ENCODE results near the gene MT1B. TPM values are rescaled to one million over a fixed set of nuclear protein-coding genes. Genes with fewer than 3 reads are reported as not detected.

Gene MT1B
- total and polyA plus RNA-seq, 2 experiments from 2014 or later, result 0.47 TPM; not detected in 1

DNA sequence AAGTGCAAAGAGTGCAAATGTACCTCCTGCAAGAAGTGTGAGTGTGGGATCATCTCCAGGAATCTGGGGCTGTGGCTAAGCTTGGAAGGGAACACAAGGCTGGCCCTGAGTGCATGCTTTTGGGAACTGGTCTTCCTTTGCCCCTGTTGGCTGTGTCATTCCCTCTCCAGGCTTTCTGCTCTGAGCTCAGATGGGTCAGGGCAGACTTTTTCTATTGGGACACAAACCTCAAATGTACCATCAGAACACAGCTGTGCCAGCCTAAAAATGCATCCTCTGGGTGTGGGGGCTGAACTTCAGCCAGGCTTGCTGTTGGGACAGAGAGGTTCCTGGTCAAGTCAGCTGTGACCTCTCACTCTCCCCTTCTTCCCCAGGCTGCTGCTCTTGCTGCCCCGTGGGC, 914 bp downstream of the MT1B start:
- no peak for TF ChIP-seq EZH2 (IDR thresholded peaks at IDR 0.05; ENCODE audit: borderline replicate concordance)
- TF ChIP-seq, protein P1, sequence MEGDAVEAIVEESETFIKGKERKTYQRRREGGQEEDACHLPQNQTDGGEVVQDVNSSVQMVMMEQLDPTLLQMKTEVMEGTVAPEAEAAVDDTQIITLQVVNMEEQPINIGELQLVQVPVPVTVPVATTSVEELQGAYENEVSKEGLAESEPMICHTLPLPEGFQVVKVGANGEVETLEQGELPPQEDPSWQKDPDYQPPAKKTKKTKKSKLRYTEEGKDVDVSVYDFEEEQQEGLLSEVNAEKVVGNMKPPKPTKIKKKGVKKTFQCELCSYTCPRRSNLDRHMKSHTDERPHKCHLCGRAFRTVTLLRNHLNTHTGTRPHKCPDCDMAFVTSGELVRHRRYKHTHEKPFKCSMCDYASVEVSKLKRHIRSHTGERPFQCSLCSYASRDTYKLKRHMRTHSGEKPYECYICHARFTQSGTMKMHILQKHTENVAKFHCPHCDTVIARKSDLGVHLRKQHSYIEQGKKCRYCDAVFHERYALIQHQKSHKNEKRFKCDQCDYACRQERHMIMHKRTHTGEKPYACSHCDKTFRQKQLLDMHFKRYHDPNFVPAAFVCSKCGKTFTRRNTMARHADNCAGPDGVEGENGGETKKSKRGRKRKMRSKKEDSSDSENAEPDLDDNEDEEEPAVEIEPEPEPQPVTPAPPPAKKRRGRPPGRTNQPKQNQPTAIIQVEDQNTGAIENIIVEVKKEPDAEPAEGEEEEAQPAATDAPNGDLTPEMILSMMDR (IDR thresholded peaks at IDR 0.05; ENCODE audit: poor library complexity), result no peak
- no peak for TF ChIP-seq EZH2phosphoT487 (IDR thresholded peaks at IDR 0.05; ENCODE audit: low read depth, severe bottlenecking, unreplicated experiment)
- no peaks in the 10 kb centered on the region for H3K4me1 ChIP-seq (ENCODE audit: insufficient read depth)

DNA sequence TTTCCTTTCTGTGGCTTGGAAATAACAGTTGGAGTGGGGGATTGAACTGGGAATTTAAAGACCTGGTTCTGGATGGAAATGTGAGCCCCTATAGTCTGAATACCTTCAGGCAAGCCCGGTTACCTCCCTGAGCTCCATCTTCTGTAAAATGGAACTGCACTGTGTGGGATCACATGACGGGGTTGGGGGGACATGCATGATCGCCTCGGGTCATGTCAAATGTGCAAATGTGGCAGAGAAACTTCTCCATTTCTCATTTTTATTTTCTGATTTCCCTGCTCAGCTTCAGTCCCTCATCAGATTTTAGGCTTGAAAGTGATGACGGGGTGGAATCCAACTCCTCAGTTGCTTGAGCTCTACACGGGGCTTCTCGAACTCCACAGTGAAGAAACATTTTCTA, 1.5 kb downstream of the MT1B start:
- H3K27ac ChIP-seq, result no peak overlapping the region
- no peak overlapping the region for H3K4me3 ChIP-seq
- no peaks in the 10 kb centered on the region for H3K79me2 ChIP-seq
- no peak overlapping the region for H3K4me2 ChIP-seq
- DNase-seq (ENCODE audit: low spot score), result no peak
- H3K27me3 ChIP-seq, result peaks cover 36% of the 10 kb centered on the region
- no peaks in the 10 kb centered on the region for H3K9me2 ChIP-seq (replicated peaks; ENCODE audit: insufficient read depth)
- no peak overlapping the region for H2AFZ ChIP-seq
- H4K20me1 ChIP-seq (ENCODE audit: insufficient read depth, poor library complexity, severe bottlenecking), result no peaks in the 10 kb centered on the region
- no peaks in the 10 kb centered on the region for H3K4me1 ChIP-seq (ENCODE audit: insufficient read depth)
- TF ChIP-seq EZH2 (IDR thresholded peaks at IDR 0.05; ENCODE audit: borderline replicate concordance) (no peak), EZH2phosphoT487 (IDR thresholded peaks at IDR 0.05; ENCODE audit: low read depth, severe bottlenecking, unreplicated experiment) (no peak)
- TF ChIP-seq, protein P1 (IDR thresholded peaks at IDR 0.05; ENCODE audit: poor library complexity), result no peak
- no peaks in the 10 kb centered on the region for H3K9me3 ChIP-seq (ENCODE audit: low read depth)
- H3K36me3 ChIP-seq (replicated peaks; ENCODE audit: insufficient read depth, low read depth), result no peaks in the 10 kb centered on the region
- WGBS (ENCODE audit: low lambda C conversion rate, missing lambda C conversion rate), result 88% methylated on average over 7 of the region's 7 CpGs

More for the DNA sequence above, 914 bp downstream of the MT1B start:
- no peak overlapping the region for H3K4me3 ChIP-seq
- no peaks in the 10 kb centered on the region for H4K20me1 ChIP-seq (ENCODE audit: insufficient read depth, poor library complexity, severe bottlenecking)
- H3K9me2 ChIP-seq (replicated peaks; ENCODE audit: insufficient read depth), result no peaks in the 10 kb centered on the region
- no peaks in the 10 kb centered on the region for H3K9me3 ChIP-seq (ENCODE audit: low read depth)
- peaks cover 39% of the 10 kb centered on the region for H3K27me3 ChIP-seq
- WGBS (ENCODE audit: low lambda C conversion rate, missing lambda C conversion rate), result 55% methylated on average over 1 of the region's 1 CpG
- no peak overlapping the region for H2AFZ ChIP-seq
- no peak overlapping the region for H3K4me2 ChIP-seq
- DNase-seq (ENCODE audit: low spot score), result no peak
- H3K36me3 ChIP-seq (replicated peaks; ENCODE audit: insufficient read depth, low read depth), result no peaks in the 10 kb centered on the region
- H3K79me2 ChIP-seq, result no peaks in the 10 kb centered on the region
- no peak overlapping the region for H3K27ac ChIP-seq

DNA sequence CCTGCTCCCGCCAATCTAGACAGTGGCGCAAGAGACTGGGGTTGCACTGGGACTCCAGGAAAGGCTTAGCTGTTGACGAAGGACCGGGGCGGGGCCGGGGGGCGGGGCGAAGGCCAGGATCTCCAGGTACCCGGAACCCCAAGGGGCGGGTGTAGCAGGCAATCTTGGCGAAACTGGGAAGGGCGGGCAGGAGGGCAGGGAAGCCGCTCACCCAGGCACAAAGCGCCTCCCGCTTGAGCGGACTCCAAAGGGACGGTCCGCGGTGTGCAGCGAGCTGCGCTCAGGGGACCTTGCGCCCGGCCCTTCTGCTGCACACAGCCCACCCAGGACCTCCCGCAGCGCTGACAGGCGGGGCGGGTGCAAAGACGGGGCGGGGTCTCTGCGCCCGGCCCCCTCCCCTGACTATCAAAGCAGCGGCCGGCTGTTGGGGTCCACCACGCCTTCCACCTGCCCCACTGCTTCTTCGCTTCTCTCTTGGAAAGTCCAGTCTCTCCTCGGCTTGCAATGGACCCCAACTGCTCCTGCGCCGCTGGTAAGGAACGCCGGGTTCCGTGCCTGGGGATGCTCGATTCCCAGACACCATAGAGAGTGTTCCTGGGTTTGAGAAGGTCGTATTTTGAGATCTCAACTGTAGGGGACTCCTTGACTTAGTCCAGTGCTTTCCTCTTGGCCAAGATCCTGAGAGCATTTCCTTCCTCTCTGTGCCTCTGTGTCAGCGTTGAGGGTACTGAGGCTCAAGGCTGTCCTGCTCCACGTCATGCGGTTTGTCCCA, 6.1 kb downstream of the MT1B start, which contains the start of gene MT1F:
MT1F (plus strand) TSS at position 405 of the 772 bp plus-strand sequence; CDS start at position 505, 100 bp downstream.
- no peaks in the 10 kb centered on the region for H3K4me1 ChIP-seq (ENCODE audit: insufficient read depth)
- peak; percentile 87 for DNase-seq (ENCODE audit: low spot score)
- 2% methylated on average over 35 of the region's 46 CpGs for WGBS (ENCODE audit: low lambda C conversion rate, missing lambda C conversion rate)
- peak within 1 kb of the TSS; percentile 68 for H2AFZ ChIP-seq
- H3K4me2 ChIP-seq, result peak within 1 kb of the TSS; percentile 92
- H3K9me3 ChIP-seq (ENCODE audit: low read depth), result no peaks in the 10 kb centered on the region
- no peak within 1 kb of the TSS for H3K4me3 ChIP-seq
- no peaks in the 10 kb centered on the region for H3K36me3 ChIP-seq (replicated peaks; ENCODE audit: insufficient read depth, low read depth)
- no peak within 1 kb of the TSS for H3K27ac ChIP-seq
- no peaks in the 10 kb centered on the region for H3K79me2 ChIP-seq
- peaks cover 57% of the 10 kb centered on the region for H3K27me3 ChIP-seq
- TF ChIP-seq, protein P1 (IDR thresholded peaks at IDR 0.05; ENCODE audit: poor library complexity), result no peak
- peak; percentile 51 for TF ChIP-seq EZH2 (IDR thresholded peaks at IDR 0.05; ENCODE audit: borderline replicate concordance)
- no peak for TF ChIP-seq EZH2phosphoT487 (IDR thresholded peaks at IDR 0.05; ENCODE audit: low read depth, severe bottlenecking, unreplicated experiment)
- H3K9me2 ChIP-seq (replicated peaks; ENCODE audit: insufficient read depth), result no peaks in the 10 kb centered on the region
- no peaks in the 10 kb centered on the region for H4K20me1 ChIP-seq (ENCODE audit: insufficient read depth, poor library complexity, severe bottlenecking)

All from hepatocyte (in vitro differentiated cells).